Measurements from ENCODE around the gene CBX4.

CBX4 gene

GRCh38 chr17:79841369-79842135 is 2.3 kb upstream of the CBX4 start:
- DNase-seq (ENCODE audit: low read depth), result no peak

- DNase-seq (ENCODE audit: low read depth), result no peak
These were observed 1.7 kb upstream of the CBX4 start for GRCh38 chr17:79840989-79841286.

GRCh38 chr17:79840269-79840988 is 1.2 kb upstream of the CBX4 start:
- no peak for DNase-seq (ENCODE audit: low read depth)

GRCh38 chr17:79838522-79839274 is 542 bp downstream of the CBX4 start:
- DNase-seq (ENCODE audit: low read depth), result no peak

GRCh38 chr17:79837888-79838521 is 1.2 kb downstream of the CBX4 start:
- DNase-seq (ENCODE audit: low read depth), result no peak

- DNase-seq (ENCODE audit: low read depth), result no peak
These were observed 2.0 kb downstream of the CBX4 start for GRCh38 chr17:79836972-79837887.

GRCh38 chr17:79836510-79836971 is 2.7 kb downstream of the CBX4 start:
- no peak for DNase-seq (ENCODE audit: low read depth)

- no peak for DNase-seq (ENCODE audit: low read depth)
These were observed 3.2 kb downstream of the CBX4 start for GRCh38 chr17:79835953-79836509.

GRCh38 chr17:79835470-79835899 is 3.8 kb downstream of the CBX4 start:
- DNase-seq (ENCODE audit: low read depth), result no peak

GRCh38 chr17:79834565-79835469 is 4.4 kb downstream of the CBX4 start:
- DNase-seq (ENCODE audit: low read depth), result no peak

GRCh38 chr17:79833744-79834564 is 5.3 kb downstream of the CBX4 start:
- no peak for DNase-seq (ENCODE audit: low read depth)

- DNase-seq (ENCODE audit: low read depth), result no peak
These were observed 6.2 kb downstream of the CBX4 start for GRCh38 chr17:79833110-79833450.

- DNase-seq (ENCODE audit: low read depth), result no peak
These were observed 6.8 kb downstream of the CBX4 start for GRCh38 chr17:79832218-79833109.

- no peak for DNase-seq (ENCODE audit: low read depth)
These were observed 7.7 kb downstream of the CBX4 start for GRCh38 chr17:79831265-79832217.

- DNase-seq (ENCODE audit: low read depth), result no peak
These were observed 8.4 kb downstream of the CBX4 start for GRCh38 chr17:79830763-79831264.

- DNase-seq (ENCODE audit: low read depth), result no peak
These were observed 8.9 kb downstream of the CBX4 start for GRCh38 chr17:79830303-79830702.

GRCh38 chr17:79829457-79829856 is 9.8 kb downstream of the CBX4 start:
- DNase-seq (ENCODE audit: low read depth), result no peak

All from HS-27A (cell line).